ENCODE data around the gene FURIN. TPM values are rescaled to one million over a fixed set of nuclear protein-coding genes. Genes with fewer than 3 reads are reported as not detected.
A peak's percentile ranks its signal among the peaks of the same experiment; 100 is the strongest.

The FURIN gene
- total and polyA plus RNA-seq, 9 of the 15 experiments (the other 6 are each of a cell fraction or from before 2014, with no cell fraction given), result 0.92 to 99.9 (median 34.8) TPM

- TF ChIP-seq ZNF57 (CRISPR knock-in tag; IDR thresholded peaks at IDR 0.05) (no peak), ZBED1 (IDR thresholded peaks at IDR 0.05) (peak; percentile 48; the same call in 1 of the 2 replicates), HNRNPL (IDR thresholded peaks at IDR 0.05; ENCODE audit: low read depth, low read length) (peak; percentile 59; the same call in 1 of the 2 replicates), GABPA (tag; conservative IDR thresholded peaks at IDR 0.05; ENCODE audit: low read depth) (peak; percentile 67), NELFE (IDR thresholded peaks at IDR 0.05; ENCODE audit: insufficient read depth, insufficient read length) (no peak), BRF1 (IDR thresholded peaks at IDR 0.05; ENCODE audit: borderline replicate concordance, extremely low read depth, insufficient read length) (no peak), DNMT1 (IDR thresholded peaks at IDR 0.05) (no peak; the same call in 1 of the 2 replicates), ZBTB49 (CRISPR knock-in tag; IDR thresholded peaks at IDR 0.05; ENCODE audit: borderline replicate concordance) (no peak), MNT (conservative IDR thresholded peaks at IDR 0.05) (peak; percentile 69 to 86), HBP1 (CRISPR knock-in tag; IDR thresholded peaks at IDR 0.05) (0 out of 2 replicates have a peak, but pooled peaks have one; percentile 44), ATF4 (CRISPR knock-in tag; IDR thresholded peaks at IDR 0.05) (no peak), CEBPG (CRISPR knock-in tag; IDR thresholded peaks at IDR 0.05) (no peak; the same call in 1 of the 2 replicates), CEBPG (tag; conservative IDR thresholded peaks at IDR 0.05 in 1 of 2, IDR thresholded peaks at IDR 0.05 in 1 of 2) (no peak), HNRNPUL1 (IDR thresholded peaks at IDR 0.05; ENCODE audit: low read length) (no peak), PYGO2 (tag; IDR thresholded peaks at IDR 0.05) (no peak), ETV1 (tag; conservative IDR thresholded peaks at IDR 0.05; ENCODE audit: low read depth) (peak; percentile 35)
Observed at GRCh38 chr15:90931828-90932659, 63.7 kb downstream of the FURIN start, which contains the start of gene HDDC3 (continued).

Data from K562 (cell line).